ENCODE measurements around the gene MTA1. TPM values are rescaled to one million over a fixed set of nuclear protein-coding genes. Genes with fewer than 3 reads are reported as not detected.

The MTA1 gene
- total and polyA plus RNA-seq, 2 of the 8 experiments (the other 6 are each of a cell fraction or from before 2014, with no cell fraction given), result 73.9 to 221 TPM

GRCh38 chr14:105433161-105433605, 13.6 kb downstream of the MTA1 start:
- ChIA-PET CTCF (ENCODE audit: partially characterized antibody) (interaction anchor here (0.8 to 3.1 kb wide), 8 partner anchors 12 to 268 kb away, joined by 3 to 10 read pairs (median 3); no protein-coding TSS in a partner anchor), POLR2A (ENCODE audit: partially characterized antibody) (interaction anchor here (1.0 to 5.7 kb wide), 8 partner anchors 10 to 39 kb away, joined by 3 to 43 read pairs (median 4); no protein-coding TSS in a partner anchor)
- DNase-seq (ENCODE audit: low read depth in 1 of 2, low spot score in 2 of 2) (no peak), FAIRE-seq (no peak)
- no peak overlapping the region for H3K4ac ChIP-seq (replicated peaks; ENCODE audit: insufficient read length, low read depth, low read length)
- H3K36me3 ChIP-seq (ENCODE audit: control insufficient read depth in 2 of 4, insufficient read depth in 4 of 4, low read length in 3 of 4), result peaks cover 0 to 3% (median under 1%) of the 10 kb centered on the region in 4 experiments; a peak in 1 of 8 replicates
- H2BK12ac ChIP-seq (ENCODE audit: low read depth, low read length), result no peak overlapping the region
- H3K27me3 ChIP-seq (replicated peaks in 1 of 4; ENCODE audit: control insufficient read depth in 3 of 4, extremely low read depth in 1 of 4, insufficient read depth in 3 of 4, low read length in 3 of 4), result no peaks in the 10 kb centered on the region
- no peaks in the 10 kb centered on the region for H3K23me2 ChIP-seq (ENCODE audit: low read depth, low read length)
- no peak overlapping the region for H2BK5ac ChIP-seq (ENCODE audit: low read depth, low read length)
- no peak overlapping the region for H4K91ac ChIP-seq (replicated peaks; ENCODE audit: insufficient read length, low read length)
- peak overlapping the region; percentile 28; the same call in 1 of the 2 replicates for H4K8ac ChIP-seq (ENCODE audit: extremely low read depth, insufficient read depth, low read length)
- WGBS, 2 experiments (ENCODE audit: extremely low coverage in 1 of 2, insufficient coverage in 1 of 2, insufficient read length in 1 of 2, insufficient replicate concordance in 2 of 2, low coverage in 1 of 2, low lambda C conversion rate in 2 of 2, missing lambda C conversion rate in 1 of 2), result 86% methylated on average over 16 of the region's 17 CpGs; no CpG with 5 or more reads in 1 of the 2 experiments
- H4K5ac ChIP-seq (ENCODE audit: insufficient read length, low read depth, low read length), result no peak overlapping the region
- peaks cover 19% of the 10 kb centered on the region for H3K79me1 ChIP-seq (ENCODE audit: low read depth, low read length)
- H2BK15ac ChIP-seq (ENCODE audit: low read length), result no peak overlapping the region
- peaks cover 0 to 7% (median 4%) of the 10 kb centered on the region in 4 experiments; a peak in 5 of 7 replicates for H3K4me1 ChIP-seq (replicated peaks in 1 of 4; ENCODE audit: control insufficient read depth in 3 of 4, insufficient read depth in 4 of 4, low read length in 3 of 4)
- H3K9me3 ChIP-seq (ENCODE audit: insufficient read depth in 2 of 2, low read depth in 1 of 2, low read length in 1 of 2), result no peaks in the 10 kb centered on the region
- H3K18ac ChIP-seq (ENCODE audit: extremely low read depth, low read length), result no peak overlapping the region
- H2BK20ac ChIP-seq (ENCODE audit: low read length), result no peak overlapping the region
- H3K27ac ChIP-seq (ENCODE audit: low read depth, low read length), result no peak overlapping the region
- no peak overlapping the region for H3K4me3 ChIP-seq (ENCODE audit: extremely low read depth in 1 of 4, insufficient read depth in 2 of 4, low read depth in 3 of 4, low read length in 4 of 4)
- H3K9ac ChIP-seq (replicated peaks in 1 of 4; ENCODE audit: extremely low read depth in 1 of 4, low read depth in 3 of 4, low read length in 3 of 4), result peak overlapping the region in 1 of 4 experiments; percentile 18; a peak in 1 of 7 replicates
- H2BK120ac ChIP-seq (replicated peaks; ENCODE audit: low read depth, low read length), result no peak overlapping the region
- no peak overlapping the region for H3K14ac ChIP-seq (ENCODE audit: insufficient read length)
- peaks cover 22 to 88% of the 10 kb centered on the region in 2 experiments for H3K79me2 ChIP-seq (ENCODE audit: control insufficient read depth in 1 of 2, insufficient read depth in 2 of 2, low read length in 2 of 2)
- no peak overlapping the region for H3K56ac ChIP-seq (replicated peaks; ENCODE audit: insufficient read length, low read depth, low read length)
- no peak overlapping the region for H2AK5ac ChIP-seq (ENCODE audit: low read depth, low read length)
- no peak overlapping the region for H2AFZ ChIP-seq (ENCODE audit: low read length)
- H3K4me2 ChIP-seq (ENCODE audit: insufficient read depth in 1 of 2, low read depth in 2 of 2, low read length in 2 of 2), result no peak overlapping the region
- H3K23ac ChIP-seq (ENCODE audit: insufficient read length), result no peak overlapping the region
- peaks cover 44 to 54% of the 10 kb centered on the region in 2 experiments for H4K20me1 ChIP-seq (replicated peaks in 1 of 2; ENCODE audit: control insufficient read depth in 1 of 2, insufficient read depth in 2 of 2, low read length in 2 of 2)
- TF ChIP-seq CTBP2 (IDR thresholded peaks at IDR 0.05; ENCODE audit: borderline replicate concordance, insufficient read depth, insufficient read length, low read length), result no peak
- TF ChIP-seq, protein P1, sequence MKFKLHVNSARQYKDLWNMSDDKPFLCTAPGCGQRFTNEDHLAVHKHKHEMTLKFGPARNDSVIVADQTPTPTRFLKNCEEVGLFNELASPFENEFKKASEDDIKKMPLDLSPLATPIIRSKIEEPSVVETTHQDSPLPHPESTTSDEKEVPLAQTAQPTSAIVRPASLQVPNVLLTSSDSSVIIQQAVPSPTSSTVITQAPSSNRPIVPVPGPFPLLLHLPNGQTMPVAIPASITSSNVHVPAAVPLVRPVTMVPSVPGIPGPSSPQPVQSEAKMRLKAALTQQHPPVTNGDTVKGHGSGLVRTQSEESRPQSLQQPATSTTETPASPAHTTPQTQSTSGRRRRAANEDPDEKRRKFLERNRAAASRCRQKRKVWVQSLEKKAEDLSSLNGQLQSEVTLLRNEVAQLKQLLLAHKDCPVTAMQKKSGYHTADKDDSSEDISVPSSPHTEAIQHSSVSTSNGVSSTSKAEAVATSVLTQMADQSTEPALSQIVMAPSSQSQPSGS (IDR thresholded peaks at IDR 0.05; ENCODE audit: low read length), result no peak
- TF ChIP-seq JUN (IDR thresholded peaks at IDR 0.05; ENCODE audit: low read depth, low read length), result no peak

Data from H1 (cell line).